Trophoblast cell (in vitro differentiated cells and primary cell): ENCODE data around the gene RASA3.

Experiments
- DNase-seq, 2 donors: peaks; one replicate each; pipeline ENCODE4 v3.0.0-alpha.2; 2016
- H2AFZ ChIP-seq: 2 replicates; pipeline ENCODE4 v1.6.1; 2013; ENCODE audit warnings: low read length, moderate library complexity, mild to moderate bottlenecking; ENCODE audit not compliant: insufficient read depth, poor library complexity
- H2AK5ac ChIP-seq: 2 replicates; pipeline ENCODE4 v1.6.1; 2013; ENCODE audit warnings: mild to moderate bottlenecking, low read length
- H2BK120ac ChIP-seq: 2 replicates; pipeline ENCODE4 v1.6.1; 2013; ENCODE audit warnings: low read length, mild to moderate bottlenecking, moderate library complexity; ENCODE audit not compliant: insufficient read depth, poor library complexity
- H2BK12ac ChIP-seq: 2 replicates; pipeline ENCODE4 v1.6.1; 2013; ENCODE audit warnings: mild to moderate bottlenecking, low read length, moderate library complexity
- H2BK5ac ChIP-seq: 2 replicates; pipeline ENCODE4 v1.6.1; 2013; ENCODE audit warnings: low read length, low read depth, moderate library complexity, mild to moderate bottlenecking; ENCODE audit not compliant: poor library complexity
- H3K14ac ChIP-seq: 2 replicates; pipeline ENCODE4 v1.6.1; 2013; ENCODE audit warnings: mild to moderate bottlenecking, low read length
- H3K18ac ChIP-seq: 2 replicates; pipeline ENCODE4 v1.6.1; 2013; ENCODE audit warnings: mild to moderate bottlenecking, low read length
- H3K23ac ChIP-seq: 2 replicates; pipeline ENCODE4 v1.6.1; 2013; ENCODE audit warnings: low read length
- H3K27ac ChIP-seq: 2 replicates; pipeline ENCODE4 v1.5.1; 2013; ENCODE audit warnings: low read depth, mild to moderate bottlenecking, inconsistent platforms, low read length, moderate library complexity
- H3K27me3 ChIP-seq: 2 replicates; pipeline ENCODE4 v1.6.1; 2013; ENCODE audit warnings: inconsistent platforms, mild to moderate bottlenecking, low read length, moderate library complexity; ENCODE audit not compliant: insufficient read depth
- H3K36me3 ChIP-seq, 2 experiments: 1 replicate in 1 of 2; 2 replicates in 1 of 2; pipeline ENCODE4 v1.6.1; 2013; ENCODE audit warnings: low read length in 2 of 2, mild to moderate bottlenecking in 2 of 2, moderate library complexity in 1 of 2; ENCODE audit not compliant: insufficient read depth in 2 of 2, control insufficient read depth in 1 of 2
- H3K4ac ChIP-seq: 2 replicates; pipeline ENCODE4 v1.6.1; 2013; ENCODE audit warnings: low read depth, mild to moderate bottlenecking, low read length, moderate library complexity
- H3K4me1 ChIP-seq, 2 experiments: 1 replicate in 1 of 2; 2 replicates in 1 of 2; pipeline ENCODE4 v1.6.1; 2013; ENCODE audit warnings: low read length in 2 of 2, mild to moderate bottlenecking in 2 of 2, moderate library complexity in 1 of 2; ENCODE audit not compliant: insufficient read depth in 2 of 2, control insufficient read depth in 1 of 2
- H3K4me2 ChIP-seq: 2 replicates; pipeline ENCODE4 v1.6.1; 2013; ENCODE audit warnings: inconsistent platforms, mild to moderate bottlenecking, low read length, moderate library complexity
- H3K4me3 ChIP-seq: 2 replicates; pipeline ENCODE4 v1.5.1; 2013; ENCODE audit warnings: mild to moderate bottlenecking, low read depth, low read length, inconsistent platforms
- H3K79me1 ChIP-seq: one replicate; pipeline ENCODE4 v1.6.1; 2013; ENCODE audit warnings: low read length
- H3K79me2 ChIP-seq: 2 replicates; pipeline ENCODE4 v1.6.1; 2013; ENCODE audit warnings: low read length, mild to moderate bottlenecking; ENCODE audit not compliant: control insufficient read depth, insufficient read depth, poor library complexity
- H3K9ac ChIP-seq: 2 replicates; pipeline ENCODE4 v1.6.1; 2013; ENCODE audit warnings: mild to moderate bottlenecking, low read length
- H3K9me3 ChIP-seq: 2 replicates; pipeline ENCODE4 v1.6.1; 2013; ENCODE audit warnings: low read depth, mild to moderate bottlenecking, control low read depth, inconsistent platforms, low read length; ENCODE audit not compliant: insufficient read depth
- H4K12ac ChIP-seq: 2 replicates; pipeline ENCODE4 v1.6.1; 2013; ENCODE audit warnings: low read depth, mild to moderate bottlenecking, low read length, moderate library complexity
- H4K8ac ChIP-seq: 2 replicates; pipeline ENCODE4 v1.6.1; 2013; ENCODE audit warnings: low read depth, mild to moderate bottlenecking, low read length, moderate library complexity
- H4K91ac ChIP-seq: one replicate; pipeline ENCODE4 v1.6.1; 2013; ENCODE audit warnings: low read depth, mild to moderate bottlenecking, low read length, moderate library complexity
- WGBS: extraction: QIAGEN DNeasy Blood & Tissue Kit; methylation state at CpG from one replicate; pipeline ENCODE4 v1.1.7; 2013; ENCODE audit warnings: missing lambda C conversion rate; ENCODE audit not compliant: insufficient read length, insufficient coverage; ENCODE audit errors: extremely low coverage; 5-methylcytosine and 5-hydroxymethylcytosine counted together

RASA3 gene

DNA sequence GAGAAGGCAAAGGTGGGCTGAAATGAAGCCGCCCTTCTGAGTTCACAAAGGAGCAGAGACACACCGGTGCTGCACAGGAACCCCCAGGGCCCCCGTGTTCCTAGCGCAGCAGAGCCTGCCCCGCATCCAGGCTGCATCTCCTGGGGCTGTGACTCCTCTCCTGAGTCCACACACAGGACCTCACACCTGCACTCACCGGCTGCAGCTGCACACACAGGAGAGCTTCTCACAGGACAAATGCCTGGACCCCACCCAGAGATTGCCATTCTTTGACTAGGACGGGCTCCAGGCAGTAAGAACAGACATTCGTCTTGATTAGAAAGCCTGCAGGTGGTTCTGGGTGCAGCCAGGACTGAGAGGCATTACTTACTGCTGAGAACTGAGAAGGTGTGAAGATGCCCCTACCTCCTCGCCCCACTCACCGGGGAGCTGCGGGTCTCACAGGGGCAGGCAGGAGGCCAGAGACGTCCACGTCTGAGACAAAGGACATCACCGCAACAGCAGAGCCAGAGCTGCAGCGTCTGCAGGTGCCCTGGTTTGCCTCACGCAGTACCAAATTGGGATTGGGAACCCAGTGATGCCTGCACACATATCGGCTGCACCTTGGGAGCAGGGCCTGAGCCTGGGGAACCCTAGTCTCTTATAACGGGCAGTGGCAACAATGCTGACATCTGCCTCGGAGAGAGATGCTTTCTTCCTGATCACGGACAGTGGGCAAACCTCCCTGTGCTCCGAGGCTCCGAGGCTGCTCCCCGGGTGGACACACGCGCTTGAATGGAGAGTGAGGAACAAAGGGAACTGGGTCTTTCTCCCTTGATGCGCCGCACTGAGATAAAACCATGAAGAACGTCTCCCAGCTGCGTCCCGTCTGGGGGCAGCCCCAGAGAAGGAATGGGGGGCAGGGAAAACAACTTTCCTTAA, 50.4 kb downstream of the RASA3 start:
- WGBS, result no CpG with 5 or more reads among the region's 30 CpGs
- Histone ChIP-seq H3K79me1 (peaks cover 2% of the 10 kb centered on the region), H3K23ac (no peak overlapping the region)

DNA sequence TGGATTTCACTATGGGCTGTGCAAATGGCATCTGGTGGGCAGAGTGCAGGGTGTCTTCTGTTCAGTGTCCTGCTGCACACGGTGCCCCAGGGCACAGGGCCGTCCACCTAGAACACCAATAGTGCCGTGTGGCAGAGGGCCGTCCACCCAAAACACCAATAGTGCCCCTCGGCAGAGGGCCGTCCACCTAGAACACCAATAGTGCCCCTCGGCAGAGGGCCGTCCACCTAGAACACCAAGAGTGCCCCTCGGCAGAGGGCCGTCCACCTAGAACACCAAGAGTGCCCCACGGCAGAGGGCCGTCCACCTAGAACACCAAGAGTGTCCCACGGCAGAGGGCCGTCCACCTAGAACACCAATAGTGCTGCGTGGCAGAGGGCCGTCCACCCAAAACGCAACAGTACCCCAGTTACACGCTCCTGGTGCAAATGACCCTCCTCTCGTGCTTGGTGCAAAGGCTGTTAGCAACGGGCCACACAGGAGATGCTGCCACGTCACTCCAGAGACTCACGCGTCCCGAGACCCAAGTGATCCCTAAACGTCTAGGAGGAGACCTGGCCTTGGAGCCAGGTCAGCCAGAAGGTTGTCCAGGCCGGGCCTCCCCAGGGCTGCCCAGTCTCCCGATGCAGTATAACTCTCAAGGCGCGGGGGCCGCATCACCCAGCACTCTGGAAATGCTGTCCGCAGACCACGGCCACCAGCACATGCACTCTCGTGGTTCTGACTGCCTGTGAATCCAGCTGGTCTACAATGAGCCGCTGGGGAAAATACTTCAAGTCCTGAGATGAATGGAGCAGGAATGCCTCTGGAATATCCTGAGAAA, 51.5 kb downstream of the RASA3 start:
- Histone ChIP-seq H3K4ac (no peak overlapping the region), H3K9ac (no peak overlapping the region), H3K4me1 (peaks cover 5 to 9% of the 10 kb centered on the region in 2 experiments), H2BK120ac (no peak overlapping the region), H4K8ac (no peak overlapping the region), H3K9me3 (peaks cover 4% of the 10 kb centered on the region), H2BK5ac (no peak overlapping the region), H3K4me3 (no peak overlapping the region), H3K14ac (no peak overlapping the region), H3K27me3 (no peaks in the 10 kb centered on the region), H3K23ac (no peak overlapping the region), H3K27ac (no peak overlapping the region), H3K18ac (no peak overlapping the region), H4K12ac (no peak overlapping the region), H2AFZ (no peak overlapping the region), H3K79me2 (no peaks in the 10 kb centered on the region), H3K36me3 (peaks cover 0 to 3% of the 10 kb centered on the region in 2 experiments), H3K79me1 (peaks cover 2% of the 10 kb centered on the region), H2AK5ac (no peak overlapping the region), H3K4me2 (no peak overlapping the region), H2BK12ac (no peak overlapping the region), H4K91ac (no peak overlapping the region)
- WGBS, result no CpG with 5 or more reads among the region's 34 CpGs
- DNase-seq, result no peak

More for the DNA sequence above, 50.4 kb downstream of the RASA3 start:
- H4K8ac ChIP-seq, result no peak overlapping the region
- H2BK12ac ChIP-seq, result no peak overlapping the region
- H2BK5ac ChIP-seq, result no peak overlapping the region
- H3K4me2 ChIP-seq, result no peak overlapping the region
- H3K4ac ChIP-seq, result no peak overlapping the region
- no peak overlapping the region for H4K12ac ChIP-seq
- H4K91ac ChIP-seq, result no peak overlapping the region
- H2AFZ ChIP-seq, result no peak overlapping the region
- no peaks in the 10 kb centered on the region for H3K79me2 ChIP-seq
- no peaks in the 10 kb centered on the region for H3K27me3 ChIP-seq
- H2AK5ac ChIP-seq, result no peak overlapping the region
- peaks cover 4% of the 10 kb centered on the region for H3K9me3 ChIP-seq
- DNase-seq, result no peak
- no peak overlapping the region for H3K14ac ChIP-seq
- no peak overlapping the region for H3K18ac ChIP-seq
- no peak overlapping the region for H3K4me3 ChIP-seq
- H3K9ac ChIP-seq, result no peak overlapping the region
- peaks cover 5 to 9% of the 10 kb centered on the region in 2 experiments for H3K4me1 ChIP-seq
- H2BK120ac ChIP-seq, result no peak overlapping the region
- no peaks in the 10 kb centered on the region for H3K36me3 ChIP-seq
- H3K27ac ChIP-seq, result no peak overlapping the region

DNA sequence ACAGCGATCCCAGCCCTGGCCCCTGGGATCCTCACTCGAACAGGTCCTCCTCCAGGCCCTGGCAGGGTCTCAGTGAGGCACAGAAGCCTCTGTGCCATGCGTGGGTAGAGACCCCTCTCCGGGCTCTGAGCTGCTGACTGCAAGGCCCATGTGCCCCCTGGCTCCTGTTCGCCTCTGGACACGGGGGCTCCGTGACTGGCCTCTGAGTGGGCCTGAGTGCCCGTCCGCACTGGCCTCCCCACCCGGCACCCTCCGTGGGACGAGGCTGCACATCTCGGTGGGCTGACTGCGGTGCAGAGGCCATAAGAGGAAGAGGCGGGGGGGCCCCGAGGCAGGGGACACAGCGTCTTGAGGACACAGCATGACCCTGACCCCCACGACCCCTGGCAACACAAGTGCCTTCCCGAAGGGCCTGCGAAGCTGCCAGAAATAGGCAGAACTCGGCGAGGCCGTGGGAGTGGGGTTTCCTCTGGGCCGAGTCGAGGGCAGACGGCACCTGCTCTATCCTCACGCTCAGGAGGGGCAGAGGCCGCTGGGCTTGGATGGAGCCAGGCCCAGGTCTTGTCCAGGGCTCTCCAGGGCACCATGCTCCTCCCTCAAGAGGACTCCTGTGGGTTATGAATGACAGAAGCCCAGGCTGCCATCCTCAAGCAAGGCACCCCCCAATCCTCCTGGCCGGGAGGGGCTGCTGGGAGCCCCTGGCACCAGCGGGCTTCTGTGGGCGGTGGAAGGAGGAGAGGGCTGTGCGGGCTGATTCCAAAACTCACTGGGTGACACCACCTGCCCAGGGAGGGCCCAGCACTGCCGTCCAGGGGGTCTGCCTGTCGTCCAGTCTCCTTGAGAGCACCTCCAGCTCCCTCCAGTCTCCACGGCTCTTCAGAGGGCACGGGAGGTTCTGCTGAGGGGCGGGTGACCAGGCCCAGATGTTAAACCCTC, 52.6 kb downstream of the RASA3 start:
- no peak overlapping the region for H4K91ac ChIP-seq
- peaks cover 2% of the 10 kb centered on the region for H3K79me1 ChIP-seq
- H3K23ac ChIP-seq, result no peak overlapping the region
- no peak for DNase-seq
- H3K9ac ChIP-seq, result no peak overlapping the region
- H3K4me1 ChIP-seq, result peaks cover 5 to 9% of the 10 kb centered on the region in 2 experiments
- peaks cover 0 to 3% of the 10 kb centered on the region in 2 experiments for H3K36me3 ChIP-seq
- no peak overlapping the region for H2AK5ac ChIP-seq
- H3K4me3 ChIP-seq, result no peak overlapping the region
- no peak overlapping the region for H2BK5ac ChIP-seq
- no CpG with 5 or more reads among the region's 37 CpGs for WGBS
- no peak overlapping the region for H3K4ac ChIP-seq
- H3K9me3 ChIP-seq, result peaks cover 4% of the 10 kb centered on the region
- no peak overlapping the region for H3K18ac ChIP-seq
- H4K12ac ChIP-seq, result no peak overlapping the region
- H3K27me3 ChIP-seq, result no peaks in the 10 kb centered on the region
- H2BK12ac ChIP-seq, result no peak overlapping the region
- H4K8ac ChIP-seq, result no peak overlapping the region
- no peak overlapping the region for H2BK120ac ChIP-seq
- no peaks in the 10 kb centered on the region for H3K79me2 ChIP-seq
- H3K14ac ChIP-seq, result no peak overlapping the region
- H3K4me2 ChIP-seq, result no peak overlapping the region
- H2AFZ ChIP-seq, result no peak overlapping the region
- no peak overlapping the region for H3K27ac ChIP-seq
